GM11168 (cell line): Measurements from ENCODE around the gene DOCK11.
"Not testable (repeated sequence)": the region's sequence is repeated elsewhere in the genome, so short reads cannot be mapped to it uniquely, and the experiment has no call there.

ENCODE experiments used
- in situ Hi-C: fragments of 300-500 bp; cut with MboI; formaldehyde crosslinking; loops from one replicate; pipeline ENCODE4 v1.12.0; 2022; ENCODE audit warnings: low sequenced_read_pairs; ENCODE audit not compliant: unreplicated experiment

DOCK11 gene

DNA sequence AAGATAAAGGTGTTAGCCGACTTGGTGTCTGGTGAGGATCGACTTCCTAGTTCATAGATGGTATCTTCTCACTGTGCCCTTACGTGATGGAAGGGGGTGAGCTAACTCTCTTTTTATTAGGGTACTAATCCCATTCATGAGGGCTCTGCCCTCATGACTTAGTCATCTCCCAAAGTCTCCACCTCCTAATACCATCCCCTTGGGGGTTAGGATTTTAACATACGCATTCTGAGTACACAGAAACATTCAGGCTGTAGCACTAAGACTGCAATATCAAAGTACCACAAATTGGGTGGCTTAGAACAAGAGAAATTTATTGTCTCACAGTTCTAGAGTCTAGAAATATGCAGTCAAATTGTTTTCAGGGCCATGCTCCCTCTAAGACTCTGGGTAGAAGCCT is 173.8 kb downstream of the DOCK11 start:
- in situ Hi-C loops = no loop called here

GRCh38 chrX:118675326-118675965 is 179.8 kb downstream of the DOCK11 start:
- in situ Hi-C loops = no loop called here

DNA sequence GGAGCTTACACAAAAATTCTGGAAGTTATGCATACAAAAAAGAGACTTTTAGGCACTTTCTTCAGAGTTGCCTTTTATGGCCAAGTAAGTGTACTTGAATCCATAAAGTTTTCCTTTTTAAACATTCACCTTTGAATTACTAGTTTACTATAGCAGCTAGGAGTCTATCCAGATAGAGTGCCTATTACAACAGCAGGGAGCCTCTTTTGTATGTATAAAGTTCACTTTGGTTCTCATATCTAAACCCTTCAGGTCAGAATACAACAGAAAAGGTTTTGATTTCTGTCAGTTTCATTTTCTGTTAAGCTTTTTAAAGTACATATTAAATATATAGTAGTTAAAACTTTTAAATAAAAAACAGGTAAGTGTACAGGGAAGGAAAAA is 180.3 kb downstream of the DOCK11 start:
- in situ Hi-C loops = no loop called here

- in situ Hi-C loops = no loop called here
These were observed 181.7 kb downstream of the DOCK11 start for GRCh38 chrX:118677318-118677717.

- in situ Hi-C loops = no loop called here
These were observed 183.7 kb downstream of the DOCK11 start for GRCh38 chrX:118679290-118679689.

GRCh38 chrX:118682258-118683014 is 186.8 kb downstream of the DOCK11 start:
- in situ Hi-C loops = no loop called here

GRCh38 chrX:118685393-118685792 is 189.8 kb downstream of the DOCK11 start:
- in situ Hi-C loops = no loop called here

DNA sequence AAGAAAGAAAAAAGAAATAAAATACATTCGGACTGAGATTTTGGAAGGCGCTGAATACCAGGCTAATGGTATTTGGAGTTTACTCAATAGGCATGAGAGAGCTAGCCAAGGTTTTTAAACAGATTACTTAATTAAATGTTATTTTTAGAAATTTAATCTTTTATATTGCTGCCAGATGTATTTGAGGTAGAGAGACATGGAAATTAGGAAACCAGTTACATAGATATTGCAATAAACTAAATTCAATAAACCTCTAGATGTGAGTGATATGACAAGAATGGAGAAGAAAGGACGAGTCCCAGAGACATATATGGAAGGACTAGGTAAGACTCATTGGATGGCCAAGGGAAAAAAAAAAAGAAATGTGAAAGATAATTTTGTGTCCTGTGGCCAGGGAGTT is 193.3 kb downstream of the DOCK11 start:
- in situ Hi-C loops = no loop called here

GRCh38 chrX:118693843-118694242 is 198.2 kb downstream of the DOCK11 start:
- in situ Hi-C loops = no loop called here

- in situ Hi-C loops = no loop called here
These were observed 199.0 kb downstream of the DOCK11 start for GRCh38 chrX:118694638-118695037.

GRCh38 chrX:118698516-118699170 is 203.0 kb downstream of the DOCK11 start:
- in situ Hi-C loops = no loop called here

- in situ Hi-C loops = no loop called here
These were observed 207.1 kb downstream of the DOCK11 start for GRCh38 chrX:118702741-118703140.

DNA sequence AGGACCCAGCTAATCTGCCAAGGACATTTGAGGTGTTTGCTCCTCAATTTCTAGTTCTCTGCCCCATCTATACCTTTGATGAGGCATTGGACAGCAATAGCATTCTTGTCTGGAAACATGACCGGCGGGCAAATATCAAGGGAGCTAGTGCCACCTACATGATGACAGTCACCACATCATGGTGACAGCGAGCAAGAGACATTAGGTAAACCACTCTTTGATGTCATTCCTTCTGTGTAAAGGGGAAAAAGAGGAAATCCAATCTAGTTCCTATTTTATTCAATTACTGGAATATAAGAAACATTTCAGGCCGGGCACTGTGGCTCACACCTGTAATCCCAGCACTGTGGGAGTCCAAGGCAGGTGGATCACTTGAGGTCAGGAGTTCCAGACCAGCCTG is 211.1 kb downstream of the DOCK11 start:
- in situ Hi-C loops = no loop called here

- in situ Hi-C loops = no loop called here
These were observed 218.9 kb downstream of the DOCK11 start for GRCh38 chrX:118714521-118714920.

GRCh38 chrX:118715917-118716316 is 220.3 kb downstream of the DOCK11 start:
- in situ Hi-C loops = not testable (repeated sequence)

DNA sequence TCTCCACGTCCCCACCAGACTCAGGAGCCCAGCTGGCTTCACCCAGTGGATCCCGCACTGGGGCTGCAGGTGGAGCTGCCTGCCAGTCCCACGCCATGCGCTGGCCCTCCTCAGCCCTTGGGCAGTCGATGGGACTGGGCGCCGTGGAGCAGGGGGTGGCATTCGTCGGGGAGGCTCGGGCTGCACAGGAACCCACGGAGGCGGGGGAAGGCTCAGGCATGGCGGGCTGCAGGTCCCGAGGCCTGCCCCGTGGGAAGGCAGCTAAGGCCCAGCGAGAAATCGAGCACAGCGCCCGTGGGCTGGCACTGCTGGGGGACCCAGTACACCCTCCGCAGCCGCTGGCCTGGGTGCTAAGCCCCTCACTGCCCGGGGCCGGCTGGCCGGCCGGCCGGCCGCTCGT is 221.2 kb downstream of the DOCK11 start:
- in situ Hi-C loops = not testable (repeated sequence)

DNA sequence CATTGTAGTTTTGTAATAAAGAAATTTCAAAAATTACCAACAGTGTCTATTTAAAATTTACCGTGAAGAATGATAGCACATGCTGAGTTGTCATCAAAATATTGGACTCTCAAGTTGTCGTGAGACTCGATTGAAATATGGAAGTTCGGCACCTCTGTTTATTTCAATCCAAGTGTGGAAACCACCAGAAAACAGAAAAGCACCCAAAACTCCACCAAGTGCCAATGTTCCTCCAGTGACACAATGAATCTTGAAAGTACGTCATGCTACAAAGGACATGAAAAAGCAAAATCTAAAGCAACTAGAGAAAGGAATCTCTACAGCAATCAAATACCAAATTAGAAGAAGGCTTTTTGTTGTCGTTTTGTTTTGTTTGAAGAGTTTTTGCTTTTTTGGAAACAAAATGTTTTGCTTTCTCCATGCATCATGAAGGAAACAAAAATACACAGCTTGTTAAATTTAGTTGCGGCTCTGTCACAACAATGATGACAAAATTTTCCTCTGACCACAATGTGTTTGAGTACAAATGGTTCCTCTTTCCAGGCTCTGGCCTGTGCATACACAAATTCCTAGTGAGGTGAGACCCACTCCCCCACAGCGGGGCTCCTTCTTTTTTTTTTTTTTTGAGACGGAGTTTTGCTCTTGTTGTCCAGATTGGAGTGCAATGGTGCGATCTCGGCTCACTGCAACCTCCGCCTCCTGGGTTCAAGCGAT is 222.2 kb downstream of the DOCK11 start:
- in situ Hi-C loops = no loop called here

DNA sequence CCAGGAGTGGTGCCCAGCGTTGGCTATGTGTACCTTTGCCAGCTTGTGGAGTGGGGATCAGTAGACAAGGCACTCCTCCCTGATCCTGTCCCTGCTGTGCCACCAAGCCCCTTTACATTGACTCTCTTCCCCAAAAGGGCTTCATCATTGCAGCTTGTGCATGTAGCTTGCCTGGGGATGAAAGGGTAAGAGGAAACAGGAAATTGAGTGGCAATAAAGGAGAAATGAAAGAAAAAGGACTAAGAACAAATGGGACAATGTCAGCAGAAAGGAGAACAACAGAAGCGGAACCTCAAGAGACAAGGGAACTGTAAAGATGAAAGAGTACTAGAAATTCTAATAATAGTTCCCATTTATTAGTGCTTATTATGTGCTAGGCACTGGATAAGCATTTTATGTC is 223.1 kb downstream of the DOCK11 start:
- in situ Hi-C loops = no loop called here

DNA sequence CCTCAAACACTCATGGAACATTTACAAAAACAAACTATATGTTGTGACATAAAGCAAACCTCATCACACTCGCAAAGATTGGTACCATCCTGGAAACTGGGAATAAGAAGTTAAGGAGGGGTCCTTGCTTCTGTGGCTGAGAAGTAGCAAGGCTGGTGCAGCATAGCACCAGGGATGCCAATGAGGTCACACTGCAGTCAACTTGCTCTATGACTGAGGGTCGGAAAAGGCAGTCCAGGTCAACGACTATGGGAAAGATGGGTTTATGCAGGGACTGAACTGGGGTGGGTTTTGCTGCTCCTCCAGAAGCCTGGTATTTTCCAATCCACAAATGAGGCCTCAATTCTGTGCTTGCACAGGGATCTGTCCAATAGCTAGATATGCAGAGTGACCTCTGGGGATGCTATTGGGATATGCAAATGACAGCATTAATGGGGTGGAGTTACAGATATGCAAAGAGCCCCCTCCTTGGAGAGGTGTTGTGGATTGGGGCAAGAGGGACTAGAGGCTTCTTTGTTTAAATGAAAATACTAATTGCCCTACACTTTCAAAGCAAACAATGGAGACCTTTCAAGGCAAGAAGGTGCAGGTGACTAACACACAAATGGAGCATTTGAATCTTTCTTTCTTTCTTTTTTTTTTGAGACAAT is 224.6 kb downstream of the DOCK11 start:
- in situ Hi-C loops = no loop called here

- in situ Hi-C loops = no loop called here
These were observed 227.8 kb downstream of the DOCK11 start for GRCh38 chrX:118723376-118723775.
